SIG-M5 treated with dmso at 0.1 percent for 504 hours (cell line): Measurements from ENCODE around the gene CBX4.

Experiments used
- DNase-seq: peaks from one replicate; lab custom pipeline; 2025; ENCODE audit not compliant: unreplicated experiment; lab: John Stamatoyannopoulos, UW

The CBX4 gene

DNA sequence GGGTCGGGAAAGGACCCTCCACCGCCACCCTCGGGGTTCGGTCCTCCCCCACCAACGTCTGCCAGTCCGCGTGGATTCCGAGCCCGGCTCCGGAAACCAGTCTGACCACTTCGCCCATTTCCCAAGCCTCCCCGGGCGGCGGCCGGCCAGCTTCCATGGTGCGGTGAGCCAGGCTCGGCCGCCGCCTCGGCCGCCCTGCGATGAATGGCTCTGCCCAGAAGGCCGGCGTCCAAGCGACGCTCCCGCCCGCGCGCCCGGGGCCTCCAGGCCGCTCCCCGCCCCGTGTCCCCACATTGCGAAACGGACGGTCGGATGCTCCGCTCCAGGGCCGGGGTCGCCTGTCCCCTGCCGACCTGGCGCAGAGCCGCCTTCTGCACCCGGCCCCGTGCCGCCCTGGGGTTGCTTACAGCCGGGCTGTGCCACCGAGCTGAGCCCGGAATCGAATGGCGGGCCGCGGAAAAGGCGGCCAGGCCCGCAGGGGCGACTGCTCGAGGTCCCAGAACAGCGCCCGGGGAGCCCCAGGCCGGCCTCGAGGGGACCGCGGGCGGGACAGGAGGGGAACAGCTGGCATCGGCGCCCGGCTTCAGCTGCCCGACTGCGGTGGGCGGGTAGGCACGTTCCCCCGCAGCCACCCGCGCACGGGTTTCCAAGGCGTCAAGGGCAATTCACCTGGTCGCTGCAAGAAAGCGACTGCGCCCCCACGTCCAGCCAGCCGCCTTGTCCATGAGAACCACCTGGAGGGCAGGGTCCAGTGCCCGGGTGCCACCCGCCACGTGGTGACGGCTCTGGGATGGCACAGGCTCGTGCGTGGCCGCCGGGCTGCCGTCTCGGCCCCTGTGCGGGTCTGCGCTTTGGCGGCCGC is 24.0 kb downstream of the CBX4 start:
- no peak for DNase-seq

DNA sequence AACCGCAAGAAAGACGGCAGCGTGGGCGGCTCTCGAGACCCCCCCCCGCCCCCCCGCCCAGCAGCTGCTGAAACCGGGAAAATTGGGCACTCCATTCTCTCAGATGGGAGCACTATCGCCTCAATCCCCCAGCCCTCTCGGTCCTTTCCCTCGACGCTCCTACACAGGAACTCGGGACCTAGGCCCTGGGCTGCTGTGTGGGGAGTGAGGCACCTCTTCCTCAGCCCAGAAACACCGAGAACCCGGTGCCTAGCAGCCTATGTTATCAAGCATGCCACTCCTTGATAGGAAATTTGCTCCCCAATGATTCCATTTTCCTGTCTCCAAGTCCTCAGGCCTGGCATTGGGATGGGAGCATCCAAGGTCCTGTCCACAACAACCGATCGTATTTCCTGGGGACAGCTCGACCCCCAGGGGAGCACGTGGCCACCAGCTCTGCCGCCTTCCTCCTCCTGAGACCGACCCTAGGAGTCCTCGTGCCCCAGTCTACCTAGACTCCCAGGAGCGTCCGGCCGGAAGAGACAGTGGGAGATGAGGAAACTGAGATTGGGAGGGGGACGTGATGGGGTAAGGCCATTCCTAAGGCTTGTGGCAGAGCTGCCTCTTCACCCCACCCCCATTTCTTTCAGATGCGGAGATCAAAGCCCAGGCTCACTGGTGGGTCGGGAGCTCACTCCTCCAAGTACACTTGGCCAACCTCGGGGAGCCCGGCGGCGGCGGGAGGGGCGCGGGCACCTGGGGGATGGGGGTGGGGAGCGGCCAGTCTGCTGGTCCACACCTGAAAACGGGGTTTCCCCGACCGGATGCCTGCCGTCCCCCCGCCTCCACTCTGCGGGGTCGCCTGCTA is 24.9 kb downstream of the CBX4 start:
- DNase-seq = no peak

DNA sequence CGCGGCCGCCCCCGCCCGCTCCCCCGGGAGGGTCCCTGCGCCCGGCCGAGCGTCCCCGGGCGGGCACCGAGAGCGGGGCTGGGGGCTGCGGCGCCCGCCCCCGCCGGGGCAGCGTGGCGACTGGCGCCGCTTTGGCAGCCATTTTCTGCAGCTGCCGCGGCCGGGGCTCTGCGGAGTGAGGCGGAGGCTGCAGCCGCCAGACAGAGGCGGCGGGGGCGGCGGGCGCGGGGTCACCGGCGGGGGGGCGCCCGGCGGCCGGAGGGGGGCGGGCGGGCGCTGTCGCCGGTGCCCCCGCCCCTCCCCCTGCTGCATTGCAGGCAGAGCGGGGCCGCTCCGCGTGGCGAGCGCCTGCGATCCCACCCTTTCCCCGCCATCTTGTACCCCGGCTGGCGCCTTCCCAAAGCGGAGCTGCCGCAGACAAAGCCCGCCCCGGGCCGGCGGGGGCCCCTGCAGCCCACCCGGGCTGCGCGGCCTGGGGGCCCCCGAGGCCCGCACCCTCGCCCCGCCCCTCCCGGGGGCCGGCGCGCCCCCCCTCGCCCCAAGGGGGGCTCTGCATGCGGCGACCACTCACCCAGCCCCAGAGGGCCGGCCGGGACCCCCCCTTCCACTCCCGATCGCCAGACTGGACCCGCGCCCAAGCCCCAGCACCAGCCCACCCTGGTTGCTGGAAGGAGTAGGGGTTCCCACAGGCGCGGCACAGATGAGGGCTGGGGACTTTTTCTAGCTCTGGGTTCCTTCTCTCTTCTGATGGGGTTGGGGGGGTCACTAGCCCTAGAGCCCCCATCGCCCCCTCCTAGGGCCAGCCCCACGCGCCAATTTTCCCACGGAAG is 25.7 kb downstream of the CBX4 start:
- no peak for DNase-seq

GRCh38 chr17:79812353-79813258 is 26.6 kb downstream of the CBX4 start:
- DNase-seq = no peak

DNA sequence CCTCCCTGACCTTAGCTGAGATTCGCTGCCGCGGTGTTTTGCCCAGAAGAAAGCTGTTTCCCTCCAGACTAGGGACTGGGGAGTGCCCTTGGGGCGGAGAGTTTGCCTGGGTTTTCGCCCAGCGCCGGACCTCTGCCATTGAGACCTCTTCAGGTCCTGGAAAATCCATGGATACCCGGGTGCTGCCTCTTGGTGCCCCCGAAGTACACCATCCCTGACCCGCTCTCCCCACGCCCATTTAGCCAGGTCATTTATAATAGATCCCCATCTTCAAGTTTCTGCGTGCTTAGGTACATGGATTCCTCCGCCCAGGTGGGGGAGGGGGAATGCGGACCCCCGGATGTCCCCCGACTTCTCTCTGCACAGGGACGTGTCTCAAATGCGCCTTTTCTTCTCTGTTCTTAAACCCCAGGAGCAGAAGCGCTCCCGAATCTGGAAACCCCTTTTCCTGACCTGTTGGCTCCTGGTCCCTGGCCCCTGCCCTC is 27.3 kb downstream of the CBX4 start:
- no peak for DNase-seq

DNA sequence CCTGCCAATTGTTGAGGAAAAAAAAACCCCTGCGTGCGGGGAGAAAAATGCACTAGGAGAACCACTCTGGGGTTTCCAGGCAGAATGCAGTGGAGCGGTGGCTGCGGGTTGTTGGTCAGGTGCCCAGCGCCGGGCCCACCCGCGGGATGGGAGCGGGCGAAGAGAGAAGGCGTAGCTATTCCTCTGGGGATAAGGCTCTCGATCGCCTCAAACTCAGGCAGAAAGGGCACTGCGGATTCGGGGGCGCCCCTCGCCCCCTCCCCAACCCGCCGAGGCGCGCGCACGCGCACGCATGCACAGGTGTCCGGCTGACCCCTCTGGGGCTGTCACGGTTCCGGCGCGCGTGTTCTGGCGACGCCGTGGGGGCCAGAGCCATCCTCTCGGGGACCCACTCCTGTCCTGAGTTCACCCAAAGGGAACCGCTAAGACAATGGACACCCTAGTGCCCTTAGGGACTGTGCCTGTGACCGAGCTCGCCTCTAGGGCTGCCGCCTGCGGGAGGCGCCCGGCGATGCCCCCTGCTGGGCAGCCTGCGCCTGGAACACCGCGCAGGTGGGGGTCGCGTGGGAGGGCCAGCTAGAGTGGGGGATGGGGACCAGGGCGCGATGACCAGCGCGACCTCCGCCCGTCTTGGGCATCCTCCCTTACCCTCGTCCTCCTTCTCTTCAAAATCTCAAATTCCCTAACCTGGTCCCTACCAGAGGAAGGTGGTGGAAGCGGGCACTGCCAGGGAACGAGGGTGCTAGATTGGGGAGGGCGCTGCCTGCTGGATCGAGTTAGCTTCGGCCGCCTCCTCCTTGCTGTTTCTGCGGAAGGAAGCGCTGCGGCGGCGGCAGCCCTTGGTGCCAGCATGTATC is 28.0 kb downstream of the CBX4 start:
- peak; percentile 47 for DNase-seq

DNA sequence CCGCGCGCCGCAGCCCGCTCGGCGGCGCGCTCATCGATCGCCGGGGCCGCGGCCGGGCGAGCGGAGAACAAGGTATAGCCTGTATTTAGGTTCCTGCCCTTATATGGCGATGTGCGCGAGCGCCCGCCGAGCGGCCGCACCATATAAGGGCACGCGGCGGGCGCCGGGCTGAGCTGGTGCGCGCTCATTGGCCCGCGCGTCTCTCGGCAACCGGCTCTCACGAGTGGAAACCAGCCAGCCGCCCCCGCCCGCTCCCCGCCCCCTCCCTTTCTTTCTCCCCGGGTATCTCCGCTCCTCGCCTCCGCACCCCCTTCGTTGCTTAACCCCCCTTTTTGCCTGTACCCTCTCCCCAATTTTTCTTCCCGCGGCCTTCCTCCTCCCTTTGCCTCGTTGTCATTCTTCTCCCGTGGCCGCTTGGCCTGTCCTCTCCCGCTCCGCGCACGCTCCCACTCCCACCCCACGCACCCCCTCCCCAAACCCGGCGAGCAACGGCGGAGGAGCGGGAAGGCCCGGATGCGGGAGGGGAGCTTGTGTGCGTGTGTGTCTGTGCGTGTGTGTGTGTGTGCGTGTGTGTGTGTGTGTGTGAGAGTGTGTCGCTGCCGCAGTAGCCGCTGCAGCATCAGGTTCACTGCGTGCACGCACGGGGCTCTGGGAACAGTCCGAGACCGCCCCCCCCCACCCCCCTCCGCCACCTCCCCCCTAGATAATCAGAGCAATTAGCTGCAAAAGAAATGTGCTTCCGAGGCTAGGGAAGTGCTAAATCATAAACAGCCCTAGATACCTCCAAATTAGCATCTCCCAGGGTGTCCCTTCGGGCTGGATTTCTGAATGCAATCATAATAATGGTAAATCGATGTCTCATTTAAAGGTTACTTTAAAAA is 28.9 kb downstream of the CBX4 start:
- DNase-seq = peak; percentile 88

DNA sequence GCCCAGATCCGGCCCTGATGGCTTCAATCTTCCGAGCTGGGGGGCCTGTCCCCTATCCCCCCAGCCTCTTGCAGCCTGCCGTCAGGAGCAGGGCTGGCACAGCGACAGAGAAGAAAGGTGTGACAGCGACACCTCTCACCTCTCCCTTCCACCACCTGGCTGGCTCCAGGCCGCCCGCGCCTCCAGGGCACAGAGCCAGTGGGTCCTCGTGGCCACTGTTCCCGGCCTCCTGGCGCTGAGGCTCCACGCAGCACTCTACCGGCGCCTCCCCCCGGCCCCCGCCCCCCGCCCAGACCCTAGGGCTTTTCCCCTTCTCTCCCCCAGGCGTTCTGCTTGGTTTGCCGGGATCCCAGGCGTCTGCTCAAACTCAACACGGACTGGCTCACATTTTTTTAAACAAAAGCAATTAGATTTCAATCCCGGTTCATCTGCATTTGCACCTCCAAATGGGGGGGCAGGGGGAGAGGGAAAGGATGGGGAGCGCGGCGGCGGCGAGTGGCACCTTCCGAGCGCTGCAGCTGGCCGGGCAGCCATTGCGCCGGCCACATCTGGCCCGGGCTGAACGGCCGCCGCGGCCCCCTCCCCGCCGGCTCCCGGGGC is 29.6 kb downstream of the CBX4 start:
- no peak for DNase-seq

GRCh38 chr17:79808763-79809529 is 30.3 kb downstream of the CBX4 start:
- DNase-seq = peak; percentile 55

- no peak for DNase-seq
Observed at GRCh38 chr17:79806863-79807720, 32.1 kb downstream of the CBX4 start.

DNA sequence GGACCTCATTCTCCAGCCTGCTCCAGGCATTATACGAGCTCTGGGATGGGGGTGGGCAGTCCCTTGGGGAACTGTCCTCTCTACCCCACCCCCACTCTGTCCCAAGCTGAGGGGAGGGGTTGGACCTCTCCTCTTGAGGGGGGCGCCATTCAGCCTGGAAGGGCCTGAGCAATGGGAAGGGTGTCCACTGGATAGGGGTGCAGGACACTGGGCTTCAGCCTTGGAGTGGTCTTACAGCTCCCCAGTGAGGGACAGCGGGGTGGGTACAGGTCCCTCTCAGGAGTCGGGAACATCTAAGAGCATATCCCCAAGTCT is 32.8 kb downstream of the CBX4 start:
- no peak for DNase-seq

DNA sequence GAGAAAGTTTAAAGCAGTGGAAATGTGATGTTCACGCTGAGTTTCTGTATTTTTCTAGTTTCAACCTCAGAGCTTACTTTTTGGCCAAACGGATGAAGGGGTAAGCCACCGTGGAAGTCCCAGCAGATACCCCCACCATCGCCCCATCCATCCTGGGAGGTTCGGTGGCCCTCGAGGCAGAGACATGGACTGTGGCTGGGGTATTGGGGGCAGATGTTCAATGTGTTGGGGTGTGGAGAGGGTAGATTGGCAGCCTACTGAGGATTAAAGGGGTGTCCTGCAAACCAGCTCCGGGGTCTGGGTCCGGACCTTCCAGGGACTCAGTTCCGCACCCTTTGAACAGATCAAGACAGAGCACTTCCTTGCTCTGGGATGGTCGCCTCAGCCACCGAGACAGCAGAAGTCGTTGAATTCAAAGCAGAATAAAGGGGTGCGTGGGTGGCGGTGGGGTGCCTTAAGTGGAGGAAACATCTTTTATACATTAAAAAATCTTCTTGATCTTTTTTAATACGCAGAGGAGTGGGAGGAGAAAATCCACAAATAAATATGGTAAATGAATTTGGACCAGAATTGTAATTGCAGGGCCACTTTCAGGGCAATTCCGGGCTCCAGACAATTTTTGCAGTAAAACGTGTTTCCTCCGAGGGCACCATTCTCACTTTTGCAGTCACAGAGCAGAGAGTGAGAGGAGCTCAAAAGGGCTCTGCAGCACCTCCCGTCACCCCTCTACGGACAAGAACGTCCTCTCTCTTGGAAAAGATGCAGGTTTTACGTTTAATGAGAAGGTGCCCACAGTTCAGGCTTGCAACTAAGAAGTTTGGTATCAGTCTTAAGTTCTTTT is 34.2 kb downstream of the CBX4 start:
- no peak for DNase-seq

DNA sequence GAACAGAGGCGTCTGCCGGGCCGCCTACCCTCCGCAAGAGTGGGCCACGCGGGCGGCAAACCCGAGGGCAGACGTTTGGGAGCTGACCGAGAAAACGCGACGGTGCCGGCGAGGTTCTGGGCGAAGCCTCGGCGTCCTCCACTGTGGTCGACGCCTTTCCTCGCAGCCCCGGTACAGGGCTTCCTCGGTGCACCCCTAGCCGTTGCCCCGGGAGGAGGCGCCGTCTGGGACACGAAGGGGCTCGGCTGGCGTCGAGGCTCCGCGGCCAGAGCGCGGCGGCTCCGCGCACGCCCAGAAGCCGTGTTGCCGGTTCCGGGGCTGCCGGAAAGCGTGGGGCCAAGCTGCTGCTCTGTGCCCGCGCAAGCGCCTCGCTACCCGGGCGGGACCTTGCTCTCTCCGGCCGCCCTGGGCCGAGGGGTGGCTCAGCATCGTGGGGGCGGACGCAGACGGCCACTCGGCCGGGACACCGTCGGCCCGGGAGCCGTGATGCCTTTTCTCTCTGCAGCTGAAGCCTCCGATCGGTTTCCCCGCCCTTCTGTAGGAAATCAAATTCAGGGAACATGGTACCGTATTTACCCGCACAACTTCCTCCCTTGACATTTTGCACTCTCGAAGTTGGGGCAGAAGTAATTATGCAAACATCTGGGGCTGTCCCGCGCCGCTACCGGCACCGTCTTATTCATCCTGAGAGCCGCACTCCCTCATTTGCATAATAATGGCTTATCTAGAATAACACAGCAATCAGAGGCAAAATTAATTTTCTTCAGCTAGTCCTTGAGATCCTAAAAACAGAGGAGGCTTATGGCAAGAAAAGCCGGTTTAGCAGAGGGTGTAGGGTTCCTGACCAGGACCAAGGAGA is 35.0 kb downstream of the CBX4 start:
- DNase-seq = peak; percentile 80

- peak; percentile 43 for DNase-seq
Observed at GRCh38 chr17:79803421-79803996, 35.7 kb downstream of the CBX4 start.
